Stimulated activated effector memory CD8-positive, alpha-beta T cell treated with anti-CD3 and anti-CD28 coated beads, Interleukin-12 subunit alpha, Interleukin-12 subunit beta, amount 100 ng/mL, for 72 hours (primary cell): Measurements from ENCODE around the gene DNAJA3.

Experiments
- ATAC-seq: fragments of 150-1000 bp; cut with Tn5 transposase; 2 replicates; pipeline ENCODE4 v1.10.0; 2021
- DNase-seq, 2 donors: peaks; one replicate each; pipeline ENCODE4 v3.0.0; 2021 to 2022; ENCODE audit warnings: low spot score in 2 of 2
- H3K27ac Mint-ChIP-seq: one replicate; pipeline ENCODE4 v1.8.0; 2022; ENCODE audit warnings: mild to moderate bottlenecking, mixed read lengths
- H3K36me3 Mint-ChIP-seq: one replicate; pipeline ENCODE4 v1.8.0; 2022; ENCODE audit warnings: mild to moderate bottlenecking, mixed read lengths
- H3K4me1 Mint-ChIP-seq: one replicate; pipeline ENCODE4 v1.8.0; 2022; ENCODE audit warnings: mixed read lengths
- H3K4me3 Mint-ChIP-seq: one replicate; pipeline ENCODE4 v1.8.0; 2022; ENCODE audit warnings: mild to moderate bottlenecking, mixed read lengths
- H3K9me3 Mint-ChIP-seq: one replicate; pipeline ENCODE4 v1.8.0; 2022; ENCODE audit warnings: mixed read lengths

DNAJA3 gene

DNA sequence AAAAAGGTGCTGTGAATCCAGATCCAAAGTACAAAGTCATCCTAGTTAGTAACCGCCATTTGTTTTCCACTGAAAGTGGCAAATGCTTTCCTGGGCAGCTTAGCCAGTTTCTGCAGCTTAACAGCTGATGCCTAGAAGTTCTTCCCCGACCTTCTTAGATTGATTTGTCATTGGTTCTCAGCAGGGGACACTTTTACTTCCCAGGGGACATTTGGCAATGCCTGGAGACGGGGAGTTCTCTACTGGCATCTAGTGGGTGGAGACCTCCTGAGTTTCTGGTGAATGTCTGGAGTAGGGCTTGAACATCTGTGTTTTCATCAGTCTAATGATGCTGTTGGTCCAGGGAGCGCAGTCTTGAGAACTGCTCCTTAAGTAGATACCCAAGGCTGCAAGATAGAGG lies 7.6 kb downstream of the DNAJA3 start:
- no peak overlapping the region for H3K27ac Mint-ChIP-seq
- no peak overlapping the region for H3K4me3 Mint-ChIP-seq
- no peaks in the 10 kb centered on the region for H3K9me3 Mint-ChIP-seq
- DNase-seq: no peak
- no peak for ATAC-seq
- peaks cover 4% of the 10 kb centered on the region for H3K4me1 Mint-ChIP-seq
- H3K36me3 Mint-ChIP-seq: peaks cover 93% of the 10 kb centered on the region

DNA sequence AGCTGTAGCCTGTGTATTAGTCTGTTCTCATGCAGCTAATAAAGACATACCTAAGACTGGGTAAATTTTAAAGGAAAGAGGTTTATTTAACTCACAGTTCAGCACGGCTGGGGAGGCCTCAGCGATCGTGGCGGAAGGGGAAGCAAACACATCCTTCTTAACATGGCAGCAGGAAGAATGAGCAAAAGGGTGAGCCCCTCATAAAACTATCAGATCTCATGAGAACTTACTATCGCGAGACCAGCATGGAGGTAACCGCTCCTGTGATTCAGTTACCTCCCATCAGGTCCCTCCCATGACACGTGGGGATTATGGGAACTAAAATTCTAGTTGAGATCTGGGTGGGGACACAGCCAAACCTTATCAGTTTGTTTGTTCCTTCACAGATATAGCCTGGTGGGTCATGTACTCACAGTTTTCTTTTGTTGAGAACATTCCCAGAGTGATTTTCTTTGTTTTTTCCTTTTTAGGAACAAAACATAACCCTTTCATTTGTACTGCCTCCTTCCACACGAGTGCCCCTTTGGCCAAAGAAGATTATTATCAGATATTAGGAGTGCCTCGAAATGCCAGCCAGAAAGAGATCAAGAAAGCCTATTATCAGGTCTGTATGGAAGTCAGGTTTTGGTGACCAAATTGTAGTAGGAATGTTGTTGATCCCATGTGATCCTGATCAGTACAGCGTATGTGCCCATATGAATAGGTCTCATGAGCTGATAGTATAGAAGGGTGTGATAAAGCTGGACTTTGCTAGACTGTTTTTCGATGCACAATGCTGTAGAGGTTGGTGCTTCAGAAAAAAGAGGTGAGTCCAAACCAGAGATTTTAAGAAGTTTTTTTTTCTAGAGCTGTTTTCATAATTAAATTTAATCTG lies 8.5 kb downstream of the DNAJA3 start:
- DNase-seq: no peak
- Mint-ChIP-seq H3K36me3 (peaks cover 93% of the 10 kb centered on the region), H3K4me3 (no peak overlapping the region), H3K9me3 (no peaks in the 10 kb centered on the region), H3K27ac (no peak overlapping the region), H3K4me1 (no peaks in the 10 kb centered on the region)
- ATAC-seq: no peak

DNA sequence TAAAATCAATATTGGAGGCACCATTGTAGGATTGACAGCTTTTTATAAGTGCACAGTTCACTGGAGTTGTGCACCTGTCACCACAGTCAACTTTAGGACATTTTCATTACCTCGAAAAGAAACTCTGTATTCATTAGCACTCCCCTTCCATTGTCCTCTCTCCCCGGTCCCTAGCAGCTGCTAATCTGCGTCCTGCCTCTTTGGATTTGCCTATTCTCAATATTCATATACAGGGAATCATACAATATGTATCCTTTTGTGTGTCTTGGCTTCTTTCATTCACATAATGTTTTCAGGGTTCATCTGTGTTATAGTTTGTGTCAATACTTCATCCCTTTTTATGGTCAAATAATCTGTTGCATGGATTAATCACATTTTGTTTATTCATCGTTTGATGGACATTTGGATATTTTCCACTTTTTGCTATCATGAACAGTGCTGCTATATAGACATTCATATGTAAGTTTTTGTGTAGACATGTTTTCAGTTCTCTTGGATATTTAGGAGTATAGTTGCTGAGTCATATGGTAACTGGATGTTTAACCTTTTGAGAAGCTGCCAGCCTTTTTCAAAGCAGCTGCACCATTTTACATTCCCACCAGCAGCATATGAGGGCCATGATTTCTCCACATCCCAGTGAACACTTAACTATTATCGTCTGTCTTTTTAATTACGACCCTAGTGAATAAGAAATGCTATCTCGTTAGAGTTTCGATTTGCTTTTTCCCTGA lies 9.8 kb downstream of the DNAJA3 start:
- no peaks in the 10 kb centered on the region for H3K9me3 Mint-ChIP-seq
- H3K4me3 Mint-ChIP-seq: no peak overlapping the region
- no peak overlapping the region for H3K27ac Mint-ChIP-seq
- peaks cover 95% of the 10 kb centered on the region for H3K36me3 Mint-ChIP-seq
- no peaks in the 10 kb centered on the region for H3K4me1 Mint-ChIP-seq
- no peak for DNase-seq
- no peak for ATAC-seq

DNA sequence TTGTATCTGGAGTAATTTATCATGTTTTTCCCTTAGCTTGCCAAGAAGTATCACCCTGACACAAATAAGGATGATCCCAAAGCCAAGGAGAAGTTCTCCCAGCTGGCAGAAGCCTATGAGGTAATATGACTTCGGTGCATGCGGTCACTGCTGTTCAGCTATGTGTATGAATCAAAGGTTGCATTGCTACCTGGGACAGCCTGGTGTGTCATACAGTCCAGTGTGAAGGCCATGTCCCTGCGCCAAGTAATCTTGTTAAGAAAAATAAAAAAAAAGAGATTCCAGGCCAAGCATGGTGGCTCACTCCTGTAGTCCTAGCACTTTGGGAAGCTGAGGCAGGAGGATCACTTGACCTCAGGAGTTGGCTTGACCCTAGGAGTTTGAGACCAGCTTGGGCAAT lies 11.7 kb downstream of the DNAJA3 start:
- H3K36me3 Mint-ChIP-seq: peaks cover 96% of the 10 kb centered on the region
- DNase-seq: no peak
- no peaks in the 10 kb centered on the region for H3K9me3 Mint-ChIP-seq
- H3K4me3 Mint-ChIP-seq: no peak overlapping the region
- H3K27ac Mint-ChIP-seq: no peak overlapping the region
- H3K4me1 Mint-ChIP-seq: no peaks in the 10 kb centered on the region
- ATAC-seq: no peak

DNA sequence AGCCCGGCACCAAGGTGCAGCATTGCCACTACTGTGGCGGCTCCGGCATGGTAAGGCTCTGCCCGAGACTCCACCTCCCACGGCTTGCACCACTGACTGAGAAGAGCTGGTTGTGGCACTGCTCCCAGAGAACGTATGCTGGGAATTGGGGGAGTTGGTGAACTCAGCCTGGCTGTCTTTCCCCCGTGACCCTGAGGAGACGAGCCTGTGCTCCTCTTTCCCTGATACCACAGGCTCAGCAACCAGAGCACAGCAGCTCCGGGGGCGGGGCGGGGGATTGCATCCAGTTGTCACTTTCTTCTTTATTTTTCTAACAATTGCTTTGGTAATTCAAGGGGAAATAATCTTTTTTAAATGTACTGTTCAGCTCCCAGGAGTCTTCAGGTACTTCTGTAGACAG lies 16.7 kb downstream of the DNAJA3 start:
- H3K9me3 Mint-ChIP-seq: no peaks in the 10 kb centered on the region
- H3K4me1 Mint-ChIP-seq: no peaks in the 10 kb centered on the region
- no peak for DNase-seq
- H3K36me3 Mint-ChIP-seq: peaks cover 100% of the 10 kb centered on the region
- no peak overlapping the region for H3K27ac Mint-ChIP-seq
- H3K4me3 Mint-ChIP-seq: no peak overlapping the region
- no peak for ATAC-seq

DNA sequence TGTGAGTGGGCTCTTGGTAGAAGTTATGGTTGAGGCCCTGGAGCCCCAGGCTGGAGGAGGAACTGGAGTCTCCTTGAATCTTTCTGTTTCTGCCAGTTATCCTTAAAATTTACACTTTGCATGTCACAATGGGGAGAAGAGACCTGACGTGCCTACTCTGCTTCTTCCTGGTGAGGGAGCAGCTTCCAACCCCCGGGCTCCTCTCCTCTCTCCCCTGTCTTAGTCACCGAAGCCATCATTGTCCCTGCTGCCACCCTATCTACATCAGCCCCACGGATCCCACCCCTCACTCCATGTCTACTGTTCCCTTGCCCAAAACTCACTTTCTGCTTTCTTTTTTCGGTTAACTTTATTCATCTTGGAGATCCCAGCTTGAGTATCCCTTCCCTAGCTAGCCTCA lies 17.6 kb downstream of the DNAJA3 start:
- no peak for ATAC-seq
- DNase-seq: no peak
- H3K4me3 Mint-ChIP-seq: no peak overlapping the region

DNA sequence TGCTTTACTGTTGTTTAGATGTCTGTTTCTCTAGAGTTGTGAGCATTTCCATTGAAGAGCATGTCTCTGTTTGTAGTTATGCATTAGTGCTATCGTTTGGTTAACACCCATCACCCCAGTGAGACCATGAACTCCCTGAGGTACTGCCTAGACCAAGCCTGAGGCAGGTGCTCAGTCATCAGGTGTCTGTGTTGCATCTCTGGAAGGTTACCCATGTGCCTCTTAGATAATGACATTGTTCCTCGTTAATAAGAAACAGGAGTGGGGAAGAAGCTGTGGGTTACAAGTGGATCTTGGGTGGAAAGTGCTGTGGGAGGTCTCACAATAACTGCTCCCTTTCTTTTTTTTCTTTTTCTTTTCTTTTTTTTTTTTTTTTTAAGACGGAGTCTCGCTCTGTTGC lies 18.3 kb downstream of the DNAJA3 start:
- ATAC-seq (no peak), DNase-seq (no peak)
- Mint-ChIP-seq H3K4me3 (no peak overlapping the region), H3K4me1 (no peaks in the 10 kb centered on the region), H3K9me3 (no peaks in the 10 kb centered on the region), H3K27ac (no peak overlapping the region), H3K36me3 (peaks cover 100% of the 10 kb centered on the region)

More for the DNA sequence above, 17.6 kb downstream of the DNAJA3 start:
- H3K27ac Mint-ChIP-seq: no peak overlapping the region
- H3K36me3 Mint-ChIP-seq: peaks cover 100% of the 10 kb centered on the region
- H3K4me1 Mint-ChIP-seq: no peaks in the 10 kb centered on the region
- H3K9me3 Mint-ChIP-seq: no peaks in the 10 kb centered on the region

DNA sequence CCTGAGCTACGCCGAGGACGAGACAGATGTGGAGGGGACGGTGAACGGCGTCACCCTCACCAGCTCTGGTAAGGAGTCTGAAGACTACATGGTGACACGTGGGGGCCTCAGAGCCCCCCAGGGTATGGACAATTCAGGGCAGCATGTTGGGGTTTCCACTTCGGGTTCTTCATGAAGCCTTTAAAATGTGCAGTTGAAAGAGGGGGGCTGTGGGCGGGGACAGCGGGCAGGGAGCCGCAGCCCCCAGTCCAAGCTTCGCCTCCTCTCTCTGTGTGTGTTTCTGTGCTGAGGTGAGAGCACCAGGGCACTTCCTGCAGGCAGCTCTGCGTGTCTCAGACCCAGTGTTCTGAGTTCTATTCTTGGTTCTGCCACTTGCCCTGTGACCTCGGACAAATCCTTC lies 24.8 kb downstream of the DNAJA3 start:
- Mint-ChIP-seq H3K36me3 (peaks cover 99% of the 10 kb centered on the region), H3K27ac (peak overlapping the region; percentile 23), H3K4me3 (no peak overlapping the region), H3K4me1 (no peaks in the 10 kb centered on the region), H3K9me3 (no peaks in the 10 kb centered on the region)
- DNase-seq: no peak
- no peak for ATAC-seq

DNA sequence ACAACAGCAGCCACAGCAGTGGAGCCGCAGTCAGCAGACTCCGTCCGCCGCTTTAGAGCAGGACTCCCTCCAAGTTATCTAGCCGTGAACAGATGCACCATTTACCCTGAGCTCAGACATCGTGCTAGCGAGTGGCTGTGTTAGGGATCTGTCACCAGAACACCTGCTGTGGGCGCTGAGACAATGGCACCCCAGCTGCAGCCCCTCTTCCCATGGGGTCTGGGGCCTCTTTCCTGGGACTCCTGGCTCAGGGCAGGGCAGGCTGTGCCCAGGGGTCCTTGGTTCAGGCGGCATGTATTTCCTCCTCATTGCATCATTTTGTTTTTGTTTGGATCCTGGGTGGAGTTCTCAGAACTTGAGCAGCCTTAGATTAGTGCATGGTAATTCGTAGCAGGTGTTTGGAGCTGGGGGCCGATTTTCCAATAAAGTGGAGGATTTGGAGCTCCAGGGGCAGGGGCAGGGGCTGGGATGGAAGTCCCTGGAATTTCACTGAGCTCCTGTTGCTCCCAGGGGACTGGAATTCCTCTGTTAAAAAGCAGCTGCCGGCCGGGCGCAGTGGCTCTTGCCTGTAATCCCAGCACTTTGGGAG lies 25.4 kb downstream of the DNAJA3 start:
- no peaks in the 10 kb centered on the region for H3K4me1 Mint-ChIP-seq
- no peak for ATAC-seq
- H3K36me3 Mint-ChIP-seq: peaks cover 99% of the 10 kb centered on the region
- H3K4me3 Mint-ChIP-seq: no peak overlapping the region
- no peak for DNase-seq
- H3K9me3 Mint-ChIP-seq: no peaks in the 10 kb centered on the region
- H3K27ac Mint-ChIP-seq: no peak overlapping the region

DNA sequence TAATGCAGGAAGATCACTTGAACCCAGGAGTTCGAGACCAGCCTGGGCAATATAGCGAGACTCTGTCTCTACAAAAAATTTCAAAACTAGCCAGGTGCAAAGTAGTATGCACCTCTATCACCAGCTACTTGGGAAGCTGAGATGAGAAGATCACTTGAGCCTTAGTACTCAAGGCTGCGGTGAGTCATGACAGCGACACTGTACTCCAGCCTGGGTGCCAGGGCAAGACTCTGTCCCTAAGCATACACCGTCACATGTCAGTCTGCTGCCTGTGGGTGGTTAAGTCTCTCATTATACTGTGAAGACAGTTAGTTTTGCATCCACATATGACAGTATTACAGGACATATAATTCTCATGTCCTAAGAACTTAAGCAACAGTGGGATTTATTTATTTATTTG lies 27.0 kb downstream of the DNAJA3 start:
- peaks cover 99% of the 10 kb centered on the region for H3K36me3 Mint-ChIP-seq
- DNase-seq: no peak
- no peaks in the 10 kb centered on the region for H3K4me1 Mint-ChIP-seq
- no peak overlapping the region for H3K27ac Mint-ChIP-seq
- no peak overlapping the region for H3K4me3 Mint-ChIP-seq
- no peaks in the 10 kb centered on the region for H3K9me3 Mint-ChIP-seq
- no peak for ATAC-seq

DNA sequence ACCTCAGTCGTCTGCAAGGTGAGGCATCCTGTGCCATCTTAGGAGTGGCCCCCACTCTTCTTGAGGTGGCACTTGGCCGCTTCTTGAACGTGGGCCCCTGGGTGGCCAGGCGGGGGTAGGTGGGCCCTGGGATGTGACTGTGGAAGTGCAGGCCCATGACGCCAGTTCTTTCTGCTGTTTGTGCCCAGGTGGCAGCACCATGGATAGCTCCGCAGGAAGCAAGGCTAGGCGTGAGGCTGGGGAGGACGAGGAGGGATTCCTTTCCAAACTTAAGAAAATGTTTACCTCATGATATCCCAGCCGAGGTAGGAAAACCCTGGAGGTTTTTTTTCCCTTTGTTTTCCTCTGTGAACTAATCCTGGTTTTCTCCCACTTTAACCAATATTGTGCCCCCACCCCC lies 29.0 kb downstream of the DNAJA3 start:
- ATAC-seq: no peak
- H3K36me3 Mint-ChIP-seq: peaks cover 99% of the 10 kb centered on the region

DNA sequence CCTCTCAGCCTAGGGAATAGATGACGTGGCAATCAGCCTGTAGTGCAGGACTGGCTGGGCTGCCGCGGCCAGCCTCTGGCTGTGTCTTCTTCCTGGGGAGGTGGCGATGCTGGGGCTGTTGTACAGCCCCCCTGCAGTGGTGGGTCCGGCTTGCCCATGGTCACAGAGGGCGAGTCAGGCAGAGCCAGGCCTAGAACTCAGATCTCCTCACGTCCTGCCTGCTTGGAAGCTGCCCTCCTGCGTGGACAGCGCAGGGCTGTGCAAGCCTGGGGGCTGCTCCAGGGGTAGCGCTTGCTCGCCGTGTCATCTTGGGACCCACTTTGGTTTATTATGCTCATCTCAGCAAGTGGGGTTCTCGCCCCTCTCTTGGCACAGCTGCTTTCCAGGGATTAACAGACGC lies 29.4 kb downstream of the DNAJA3 start:
- Mint-ChIP-seq H3K4me3 (no peak overlapping the region), H3K27ac (peak overlapping the region; percentile 72)

More for the DNA sequence above, 29.0 kb downstream of the DNAJA3 start:
- no peak for DNase-seq
- Mint-ChIP-seq H3K4me3 (no peak overlapping the region), H3K4me1 (peaks cover 8% of the 10 kb centered on the region), H3K9me3 (no peaks in the 10 kb centered on the region), H3K27ac (peak overlapping the region; percentile 26)

DNA sequence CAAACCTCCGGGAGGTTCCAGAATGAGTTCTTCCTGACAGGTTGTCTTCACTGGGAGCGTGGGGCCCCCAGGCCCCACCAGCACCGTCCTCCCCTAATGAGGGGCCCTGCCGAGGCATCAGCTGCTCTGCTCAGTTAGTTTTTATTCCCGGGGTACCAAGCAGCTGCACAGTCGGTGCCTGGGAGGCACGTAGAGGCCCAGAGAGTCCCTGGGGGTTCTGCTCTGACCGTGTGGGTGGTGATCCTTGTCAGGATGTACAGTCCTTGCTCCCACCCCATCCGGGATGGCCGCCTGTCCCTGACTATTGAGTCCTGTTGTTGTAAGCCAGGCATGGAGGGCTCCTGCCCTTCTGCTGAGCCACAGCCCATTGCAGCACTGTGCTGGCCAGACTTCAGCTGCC lies 30.3 kb downstream of the DNAJA3 start:
- peaks cover 99% of the 10 kb centered on the region for H3K36me3 Mint-ChIP-seq

More for the DNA sequence above, 29.4 kb downstream of the DNAJA3 start:
- DNase-seq: no peak
- ATAC-seq: no peak
- Mint-ChIP-seq H3K9me3 (no peaks in the 10 kb centered on the region), H3K4me1 (peaks cover 13% of the 10 kb centered on the region), H3K36me3 (peaks cover 99% of the 10 kb centered on the region)

DNA sequence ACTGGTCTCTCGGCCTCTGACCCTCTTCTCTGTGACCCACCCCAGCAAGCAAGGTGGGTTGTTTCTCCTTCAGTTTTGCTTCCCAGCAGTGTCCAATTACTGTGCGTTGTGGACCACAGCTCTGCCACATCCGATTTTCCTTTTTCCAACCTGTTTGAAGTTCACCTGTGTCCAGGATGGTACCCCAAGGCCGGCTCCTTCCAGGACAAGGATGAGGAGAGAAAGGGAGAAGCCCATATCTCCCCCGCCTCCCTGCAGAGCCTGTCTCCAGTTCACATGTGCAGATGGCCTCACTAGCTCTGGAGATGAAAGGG lies 35.2 kb downstream of the DNAJA3 start:
- no peak for ATAC-seq
- H3K9me3 Mint-ChIP-seq: no peaks in the 10 kb centered on the region
- H3K36me3 Mint-ChIP-seq: peaks cover 75% of the 10 kb centered on the region
- H3K27ac Mint-ChIP-seq: peak overlapping the region; percentile 41
- peaks cover 34% of the 10 kb centered on the region for H3K4me1 Mint-ChIP-seq
- no peak for DNase-seq
- no peak overlapping the region for H3K4me3 Mint-ChIP-seq

More for the DNA sequence above, 30.3 kb downstream of the DNAJA3 start:
- H3K4me1 Mint-ChIP-seq: peaks cover 16% of the 10 kb centered on the region
- DNase-seq (no peak), ATAC-seq (no peak)
- H3K9me3 Mint-ChIP-seq: no peaks in the 10 kb centered on the region
- peak overlapping the region; percentile 72 for H3K27ac Mint-ChIP-seq
- H3K4me3 Mint-ChIP-seq: no peak overlapping the region

DNA sequence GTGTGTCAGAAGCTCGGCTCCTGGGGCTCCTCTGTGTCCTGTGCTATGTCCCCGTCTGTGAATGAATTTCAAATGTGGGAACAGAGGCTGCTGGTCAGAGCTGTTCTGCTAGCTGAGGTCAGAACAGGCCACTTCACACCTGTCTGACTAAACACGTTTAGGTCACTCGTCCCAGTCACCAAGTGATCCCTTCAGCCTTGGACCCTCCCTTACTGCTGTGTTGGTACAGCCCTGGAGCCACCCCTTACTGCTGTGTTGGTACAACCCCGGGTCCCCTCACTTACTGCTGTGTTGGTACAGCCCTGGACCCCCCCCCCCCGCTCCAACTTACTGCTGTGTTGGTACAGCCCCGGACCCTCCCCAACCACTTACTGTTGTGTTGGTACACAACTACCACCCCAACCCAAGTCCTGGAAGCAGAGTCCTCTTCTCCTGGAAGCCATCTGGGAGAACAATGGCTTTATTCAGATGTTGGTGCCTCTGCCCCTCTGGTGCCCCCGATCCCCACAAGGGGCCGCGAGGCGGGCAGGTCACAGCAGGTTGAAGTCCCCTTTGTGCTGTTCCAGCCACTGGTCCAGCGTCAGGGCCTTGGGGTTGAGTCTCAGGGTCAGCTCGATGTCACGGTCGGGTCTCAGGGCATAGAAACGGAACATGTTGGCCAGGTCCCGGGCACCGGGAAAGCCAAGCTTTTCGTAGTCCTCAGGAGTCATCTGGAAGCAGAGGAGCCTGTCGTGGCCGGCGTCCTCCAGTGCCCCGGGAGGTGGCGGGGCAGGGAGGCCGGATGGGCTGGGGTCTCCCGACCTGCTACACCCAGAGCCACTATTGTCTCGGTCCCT lies 35.8 kb downstream of the DNAJA3 start:
- DNase-seq (no peak), ATAC-seq (no peak)
- peaks cover 75% of the 10 kb centered on the region for H3K36me3 Mint-ChIP-seq
- peaks cover 39% of the 10 kb centered on the region for H3K4me1 Mint-ChIP-seq
- no peak overlapping the region for H3K4me3 Mint-ChIP-seq
- H3K9me3 Mint-ChIP-seq: no peaks in the 10 kb centered on the region
- H3K27ac Mint-ChIP-seq: peak overlapping the region; percentile 41
